Neutrophil (primary cell): ENCODE data around the gene CDK17.

Experiments used
- H3K27ac ChIP-seq: fragments of 200-600 bp; sonication (generic); 2 replicates; pipeline ENCODE4 v1.5.1; 2016; ENCODE audit warnings: mild to moderate bottlenecking, moderate library complexity
- H3K27me3 ChIP-seq: fragments of 200-600 bp; sonication (generic); 2 replicates; pipeline ENCODE4 v1.6.0; 2016; ENCODE audit warnings: mild to moderate bottlenecking
- H3K36me3 ChIP-seq: fragments of 200-600 bp; sonication (generic); 2 replicates; pipeline ENCODE4 v1.5.1; 2017
- H3K4me1 ChIP-seq, 2 experiments: fragments of 200-600 bp in 1 of 2; sonication (generic) in 1 of 2; 1 replicate in 1 of 2; 2 replicates in 1 of 2; pipeline versions ENCODE4 v1.5.1 to v1.6.1; 2013 to 2016; ENCODE audit warnings: low read depth in 1 of 2, low read length in 1 of 2, mild to moderate bottlenecking in 1 of 2, moderate library complexity in 1 of 2; ENCODE audit not compliant: control insufficient read depth in 1 of 2, insufficient read depth in 1 of 2
- H3K4me3 ChIP-seq, 2 experiments: fragments of 200-600 bp in 1 of 2; sonication (generic) in 1 of 2; 1 replicate in 1 of 2; 2 replicates in 1 of 2; pipeline ENCODE4 v1.5.1; 2013 to 2016; ENCODE audit warnings: low read depth in 1 of 2, low read length in 1 of 2, mild to moderate bottlenecking in 1 of 2, moderate library complexity in 1 of 2
- H3K9me3 ChIP-seq: fragments of 200-600 bp; sonication (generic); 2 replicates; pipeline ENCODE4 v1.5.1; 2016
- CTCF ChIP-seq: fragments of 200-600 bp; sonication (generic); IDR thresholded peaks from 2 replicates; pipeline ENCODE4 v1.5.1; 2016; ENCODE audit warnings: antibody characterized with exemption

CDK17 gene

GRCh38 chr12:96327889-96328288 lies 72.3 kb downstream of the CDK17 start:
- TF ChIP-seq CTCF, result no peak

GRCh38 chr12:96327346-96327745 lies 72.9 kb downstream of the CDK17 start:
- no peak overlapping the region for H3K27ac ChIP-seq
- H3K36me3 ChIP-seq, result peaks cover 18% of the 10 kb centered on the region
- peaks cover 8 to 10% of the 10 kb centered on the region in 2 experiments for H3K4me1 ChIP-seq

More at GRCh38 chr12:96327889-96328288, 72.3 kb downstream of the CDK17 start:
- Histone ChIP-seq H3K4me3 (no peak overlapping the region), H3K36me3 (peaks cover 14% of the 10 kb centered on the region), H3K4me1 (peaks cover 9 to 12% of the 10 kb centered on the region in 2 experiments), H3K27me3 (no peaks in the 10 kb centered on the region), H3K9me3 (no peaks in the 10 kb centered on the region), H3K27ac (no peak overlapping the region)

GRCh38 chr12:96326628-96327227 lies 73.5 kb downstream of the CDK17 start:
- Histone ChIP-seq H3K27ac (no peak overlapping the region), H3K27me3 (no peaks in the 10 kb centered on the region), H3K4me1 (peaks cover 1 to 4% of the 10 kb centered on the region in 2 experiments), H3K36me3 (peaks cover 18% of the 10 kb centered on the region), H3K9me3 (no peaks in the 10 kb centered on the region), H3K4me3 (no peak overlapping the region)
- no peak for TF ChIP-seq CTCF

More at GRCh38 chr12:96327346-96327745, 72.9 kb downstream of the CDK17 start:
- no peaks in the 10 kb centered on the region for H3K9me3 ChIP-seq
- TF ChIP-seq CTCF, result no peak
- no peaks in the 10 kb centered on the region for H3K27me3 ChIP-seq
- no peak overlapping the region for H3K4me3 ChIP-seq

GRCh38 chr12:96323906-96324305 lies 76.3 kb downstream of the CDK17 start:
- no peak for TF ChIP-seq CTCF
- no peak overlapping the region for H3K4me3 ChIP-seq
- no peak overlapping the region for H3K27ac ChIP-seq
- H3K4me1 ChIP-seq, result no peaks in the 10 kb centered on the region
- peaks cover 18% of the 10 kb centered on the region for H3K36me3 ChIP-seq
- H3K27me3 ChIP-seq, result no peaks in the 10 kb centered on the region
- no peaks in the 10 kb centered on the region for H3K9me3 ChIP-seq

- no peaks in the 10 kb centered on the region for H3K9me3 ChIP-seq
- no peak for TF ChIP-seq CTCF
- H3K4me3 ChIP-seq, result no peak overlapping the region
- H3K36me3 ChIP-seq, result peaks cover 18% of the 10 kb centered on the region
- no peaks in the 10 kb centered on the region for H3K27me3 ChIP-seq
- H3K4me1 ChIP-seq, result no peaks in the 10 kb centered on the region
- H3K27ac ChIP-seq, result no peak overlapping the region
These were observed 77.5 kb downstream of the CDK17 start for GRCh38 chr12:96322720-96323119.
